Stimulated activated naive CD4-positive, alpha-beta T cell treated with Interleukin-2 at 50 U/mL for 16 hours (primary cell): Measurements from ENCODE around the gene GZF1.
A peak's percentile ranks its signal among the peaks of the same experiment; 100 is the strongest.

Experiments
- DNase-seq: peaks from one replicate; lab custom pipeline; 2025; lab: John Stamatoyannopoulos, UW

Gene GZF1

DNA sequence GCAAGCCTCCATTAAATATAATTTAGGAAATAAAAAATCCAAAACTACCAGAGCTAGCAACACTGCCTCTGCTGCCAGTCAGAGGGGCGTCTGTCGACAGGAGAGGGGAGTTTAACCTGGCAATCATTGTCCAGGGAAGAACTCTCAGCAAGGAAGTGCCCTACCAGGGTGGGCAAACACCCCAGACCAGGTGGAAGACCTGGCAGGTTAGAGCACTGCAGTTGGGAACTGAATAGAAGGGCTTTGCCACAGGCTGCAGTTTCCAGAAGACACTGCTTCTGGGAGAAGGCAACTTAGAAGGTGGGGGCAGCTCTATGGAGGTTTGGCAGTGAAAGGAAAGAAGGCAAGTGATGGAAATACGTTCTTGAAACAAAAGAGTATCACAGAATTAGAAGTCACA is 47.8 kb downstream of the GZF1 start:
- no peak for DNase-seq

DNA sequence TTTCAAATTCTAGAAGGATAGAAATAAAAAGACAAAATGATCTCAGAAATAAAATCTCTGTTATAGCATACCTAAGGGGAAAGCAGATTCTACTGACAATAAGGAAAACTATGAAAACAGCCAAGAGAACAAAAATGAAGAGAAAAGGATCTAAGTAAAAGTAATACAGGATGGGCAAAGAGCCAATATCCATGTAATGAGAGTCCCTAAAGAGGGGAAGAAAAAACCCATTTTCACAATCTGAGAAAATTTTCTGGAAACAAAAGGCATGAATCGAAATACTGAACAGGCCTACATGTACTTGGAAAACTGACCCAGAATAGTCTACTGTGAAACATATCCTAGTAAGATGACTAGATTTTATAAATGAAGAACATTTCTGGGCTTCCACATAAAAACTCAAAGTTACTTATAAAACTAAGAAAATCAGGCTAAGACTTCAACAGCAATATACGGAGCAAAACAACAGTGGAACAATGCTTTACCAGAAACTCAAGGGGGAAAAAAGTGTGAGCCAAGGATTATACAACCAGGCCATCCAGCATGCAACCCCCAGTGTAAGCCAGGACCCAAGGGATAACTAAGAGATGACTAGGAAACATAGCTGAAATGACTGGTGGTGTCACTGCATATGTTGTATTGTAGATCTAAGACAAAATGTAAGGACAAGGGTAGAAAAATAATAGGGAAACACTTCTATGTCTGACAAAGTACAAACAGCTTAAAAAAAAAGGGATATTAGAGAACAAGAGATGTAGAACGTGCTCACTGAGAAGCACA is 49.1 kb downstream of the GZF1 start:
- DNase-seq: no peak

DNA sequence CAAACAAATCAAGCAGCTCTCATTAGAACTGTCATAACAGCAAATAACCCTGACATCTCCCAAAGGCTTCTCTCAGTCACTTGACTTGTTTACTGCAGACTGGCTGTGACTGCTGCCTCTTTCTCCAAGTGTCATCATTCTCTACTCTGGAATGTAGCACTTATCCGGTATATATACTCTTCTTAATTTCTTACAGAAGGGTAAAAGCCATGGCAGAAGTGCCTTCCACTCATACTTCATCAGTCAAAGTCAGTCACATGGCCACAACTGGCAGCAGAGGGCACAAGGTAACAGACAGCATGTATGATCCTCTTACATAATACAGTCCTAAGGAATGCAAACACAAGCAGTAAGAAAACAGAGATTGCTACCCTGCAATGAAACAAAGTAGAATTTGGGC is 50.0 kb downstream of the GZF1 start:
- no peak for DNase-seq

DNA sequence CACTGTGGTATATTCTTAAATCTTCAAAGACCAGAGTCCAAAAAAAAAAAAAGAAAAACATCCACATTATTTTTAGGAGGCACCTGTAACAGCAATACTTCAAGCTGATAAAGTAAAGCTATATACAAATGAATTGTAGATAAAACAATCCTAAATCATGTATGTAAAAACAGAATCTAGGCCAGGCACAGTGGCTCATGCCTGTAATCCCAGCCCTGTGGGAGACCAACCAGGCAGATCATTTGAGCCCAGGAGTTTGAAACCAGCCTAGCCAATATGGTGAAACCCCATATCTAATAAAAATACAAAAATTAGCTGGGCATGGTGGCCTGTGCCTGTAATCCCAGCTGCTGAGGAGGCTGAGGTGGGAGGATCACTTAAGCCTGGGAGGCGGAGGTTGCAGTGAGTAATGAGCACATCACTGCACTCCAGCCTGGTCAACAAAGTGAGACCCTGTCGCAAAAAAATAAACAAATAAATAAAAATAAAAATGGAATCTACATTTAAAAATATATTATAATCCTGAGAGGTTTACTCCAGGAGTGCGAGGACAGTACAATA is 52.0 kb downstream of the GZF1 start:
- no peak for DNase-seq

DNA sequence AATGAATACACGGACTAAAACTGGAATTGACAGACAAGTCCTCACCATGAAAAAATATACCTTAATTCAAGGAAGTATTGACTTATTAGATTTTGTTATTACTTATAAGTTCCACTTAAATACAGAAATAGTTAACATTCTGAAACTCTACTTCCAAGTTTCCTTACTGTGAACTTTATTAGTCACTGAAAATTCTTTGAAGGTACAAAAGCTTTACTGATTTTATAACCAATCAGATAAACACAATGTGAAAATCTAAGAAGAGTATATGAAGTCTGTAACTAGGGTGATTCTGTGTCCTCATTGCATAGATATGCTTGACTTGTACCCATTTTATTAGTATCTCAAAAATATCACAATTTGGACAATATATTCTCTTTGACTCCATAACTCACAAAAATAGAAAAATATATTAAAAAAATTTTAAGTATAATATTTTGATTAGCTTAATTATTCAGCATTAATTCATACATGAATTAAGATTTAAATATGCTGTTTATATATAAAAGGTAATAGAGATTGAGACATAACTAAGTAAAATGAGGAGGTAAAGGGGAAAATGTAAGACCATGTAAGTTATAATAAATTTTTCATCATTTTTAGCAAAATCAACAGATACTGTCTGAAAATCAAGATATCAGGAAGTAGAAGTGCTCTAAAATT is 52.7 kb downstream of the GZF1 start:
- DNase-seq: no peak

DNA sequence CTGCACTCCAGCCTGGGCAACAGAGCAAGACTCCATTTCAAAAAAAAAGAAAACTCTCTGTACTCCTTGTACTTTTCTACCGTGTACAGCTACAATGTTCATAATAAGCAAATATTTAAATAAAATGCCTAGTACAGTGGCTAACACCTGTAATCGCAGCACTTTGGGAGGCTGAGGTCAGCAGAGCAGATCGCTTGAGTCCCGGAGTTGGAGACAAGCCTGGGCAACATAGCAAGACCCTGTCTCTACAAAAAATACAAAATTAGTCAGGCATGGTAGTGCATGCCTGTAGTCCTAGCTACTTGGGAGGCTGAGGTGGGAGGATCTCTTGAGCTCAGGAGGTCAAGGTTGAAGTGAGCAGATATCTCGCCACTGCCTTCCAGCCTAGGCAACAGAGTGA is 53.6 kb downstream of the GZF1 start:
- no peak for DNase-seq

DNA sequence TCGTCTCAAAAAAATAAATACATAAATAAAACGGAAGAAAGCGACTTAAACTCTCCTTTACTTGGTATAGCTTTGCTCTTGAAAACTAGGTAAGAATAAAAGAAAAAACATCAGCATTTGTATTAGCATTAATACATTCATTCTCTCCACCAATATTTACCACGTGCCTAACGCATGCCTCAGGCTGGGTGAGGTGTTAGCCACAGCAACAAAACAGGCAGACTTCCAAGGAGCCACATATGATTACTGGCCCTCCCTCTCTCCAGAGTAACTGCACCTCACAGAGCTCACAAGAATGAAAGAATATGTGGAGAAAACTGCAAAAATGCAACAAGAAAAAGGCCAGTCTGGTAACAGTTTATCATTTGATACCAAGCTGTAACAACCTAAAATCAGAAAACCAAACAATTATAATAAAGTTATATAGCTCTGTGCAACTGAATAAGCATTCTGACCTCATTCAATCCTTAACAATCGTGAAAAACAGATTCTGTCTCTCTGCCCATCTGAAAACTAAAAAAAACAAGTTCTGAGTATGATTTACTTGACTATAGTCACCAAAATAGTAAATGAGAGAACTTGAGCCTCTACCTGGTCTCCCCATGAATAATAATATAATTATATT is 54.1 kb downstream of the GZF1 start:
- DNase-seq: no peak

DNA sequence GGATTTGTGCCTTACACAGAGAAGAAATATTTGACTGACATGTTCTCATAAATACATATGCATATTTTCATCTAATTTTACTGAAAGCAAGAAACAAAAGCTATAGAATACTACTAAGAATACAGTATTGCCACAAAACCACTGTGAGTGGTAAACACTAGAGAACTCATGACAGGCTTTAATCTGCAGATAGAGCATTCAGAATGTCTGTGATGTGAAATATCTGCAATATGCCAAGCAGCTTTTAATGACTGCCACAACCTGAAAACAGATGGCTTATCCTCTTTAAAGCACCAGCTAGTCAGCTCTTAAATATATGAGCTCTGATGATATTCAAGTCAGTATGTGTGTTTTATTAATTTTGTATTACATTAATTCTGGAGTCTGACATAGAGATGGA is 55.9 kb downstream of the GZF1 start:
- DNase-seq: no peak

DNA sequence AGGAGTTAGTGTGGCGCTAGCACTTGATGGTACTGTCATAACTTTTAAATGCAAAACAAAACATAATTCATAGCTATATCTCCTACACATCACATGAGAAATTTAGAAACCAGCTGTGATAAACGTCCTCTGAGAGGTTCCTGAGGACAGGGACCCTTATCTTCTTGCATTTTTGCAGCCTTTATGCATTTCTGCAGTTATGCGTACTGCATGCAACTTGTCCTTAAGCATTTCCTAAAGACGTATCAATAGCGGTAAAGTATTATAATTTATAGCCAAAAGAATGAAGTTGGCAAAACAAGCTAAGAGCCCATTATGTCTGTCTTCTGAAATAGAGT is 57.6 kb downstream of the GZF1 start:
- DNase-seq: no peak

DNA sequence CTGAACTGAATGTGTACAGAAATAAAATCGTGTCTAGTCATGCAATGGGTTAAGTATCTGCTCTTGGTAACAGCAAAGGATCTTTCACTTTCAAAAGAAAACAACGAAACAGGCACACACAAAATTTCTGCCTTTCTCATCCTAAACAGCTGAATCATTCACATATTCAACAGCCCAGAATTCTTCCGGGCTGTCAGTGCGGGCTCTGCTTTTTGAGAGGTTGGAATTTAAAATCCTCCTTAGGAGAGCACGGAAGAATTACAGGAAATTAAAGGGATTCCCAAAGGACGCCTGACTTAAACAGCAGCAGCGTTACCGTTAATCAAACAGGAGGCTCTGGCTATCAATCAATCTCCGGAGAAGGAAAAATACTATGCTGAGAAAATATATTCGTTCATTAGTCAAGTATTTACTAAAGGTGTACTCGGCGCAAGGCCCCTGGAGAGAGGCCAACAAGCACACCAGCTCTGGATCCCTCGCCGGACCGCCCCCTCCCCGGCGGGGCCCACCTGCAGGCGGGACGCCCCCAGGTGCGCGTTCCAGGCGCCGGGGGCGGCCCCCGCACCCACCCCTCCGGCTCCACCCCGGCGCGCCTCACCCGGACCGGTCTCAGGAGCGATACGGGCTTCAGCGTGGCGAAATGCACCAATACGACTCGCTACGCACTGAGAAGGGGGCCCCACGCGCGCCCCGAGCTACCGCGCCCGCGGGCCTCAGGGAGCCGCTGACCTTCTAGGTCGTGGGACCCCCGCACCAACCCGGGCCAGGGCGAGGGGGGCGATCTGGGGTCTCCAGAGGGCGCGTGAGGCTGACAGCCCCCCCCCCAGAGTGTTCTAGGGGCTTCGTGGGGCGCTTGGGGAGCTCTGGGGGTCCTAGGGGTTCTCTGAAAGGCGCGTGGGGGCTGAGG is 58.3 kb downstream of the GZF1 start:
- DNase-seq: peak; percentile 32

DNA sequence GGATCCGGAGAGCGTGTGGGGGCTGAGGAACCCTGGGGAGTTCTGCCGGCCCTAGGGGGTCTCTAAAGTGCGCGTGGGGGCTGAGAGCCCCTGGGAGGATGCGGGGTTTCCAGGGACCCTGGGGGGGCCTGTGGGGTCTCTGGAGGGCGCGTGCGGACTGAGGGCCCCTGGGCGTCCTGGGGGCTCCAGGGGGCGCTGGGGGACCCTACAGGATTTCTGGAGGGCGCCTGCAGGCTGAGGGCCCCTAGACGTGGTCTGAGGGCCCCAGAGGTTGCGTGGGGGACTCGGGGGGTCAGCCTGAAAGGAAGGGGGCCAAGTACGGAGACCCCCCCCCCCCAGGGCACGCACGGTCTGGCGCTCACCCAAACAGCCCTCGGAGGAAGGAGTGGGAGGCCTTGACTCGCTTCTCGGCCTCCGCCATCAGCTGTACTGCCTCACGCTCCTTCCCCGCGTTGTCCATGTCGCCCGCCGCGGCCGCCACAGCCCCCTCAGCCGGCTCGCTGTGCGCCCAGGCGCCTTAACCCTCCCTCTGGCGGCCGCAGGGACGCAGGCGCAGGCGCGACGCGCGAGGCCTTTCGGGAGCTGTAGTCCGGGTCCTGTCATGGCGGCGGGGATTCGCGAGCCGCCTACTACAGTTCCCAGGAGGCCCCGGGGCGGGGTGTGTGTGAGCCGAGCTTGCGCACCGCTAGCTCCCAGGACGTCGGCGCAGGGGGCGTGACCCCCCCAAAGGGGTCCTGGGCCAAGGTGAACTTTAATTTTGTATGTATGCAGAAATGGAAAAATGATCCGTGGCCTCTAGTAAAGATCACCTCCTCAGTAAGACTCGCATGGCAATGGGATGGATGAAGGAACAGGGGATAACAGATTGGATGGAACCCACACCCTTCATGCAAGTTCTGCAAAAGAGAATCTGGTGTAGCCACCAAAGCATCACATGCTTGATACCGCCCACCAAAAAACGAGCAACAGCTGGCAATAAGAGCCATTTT is 59.3 kb downstream of the GZF1 start, which contains the start of gene NAPB:
Gene NAPB, minus strand, starts transcription at position 546 of the 989 bp plus-strand sequence. Its CDS starts 86 bp downstream, at position 460.
- DNase-seq: peak; percentile 92
